Type B pancreatic cell (in vitro differentiated cells): ENCODE results near the gene EEA1. TPM values are rescaled to one million over a fixed set of nuclear protein-coding genes. Genes with fewer than 3 reads are reported as not detected.

Source experiments
- DNase-seq: peaks from one replicate; pipeline ENCODE4 v3.0.0; 2021; ENCODE audit warnings: mixed read lengths; ENCODE audit not compliant: unreplicated experiment; ENCODE audit errors: extremely low spot score
- H3K27ac Mint-ChIP-seq: 2 replicates; pipeline ENCODE4 v1.8.0; 2021; ENCODE audit warnings: mild to moderate bottlenecking, mixed read lengths
- H3K27me3 Mint-ChIP-seq: 2 replicates; pipeline ENCODE4 v1.8.0; 2021; ENCODE audit warnings: mixed read lengths
- H3K36me3 Mint-ChIP-seq: 2 replicates; pipeline ENCODE4 v1.8.0; 2021; ENCODE audit warnings: mixed read lengths
- H3K4me1 Mint-ChIP-seq: one replicate; pipeline ENCODE4 v1.8.0; 2021; ENCODE audit warnings: mixed read lengths; ENCODE audit not compliant: unreplicated experiment
- H3K4me3 Mint-ChIP-seq: 2 replicates; pipeline ENCODE4 v1.8.0; 2021; ENCODE audit warnings: mild to moderate bottlenecking, mixed read lengths
- H3K9me3 Mint-ChIP-seq: 2 replicates; pipeline ENCODE4 v1.8.0; 2021; ENCODE audit warnings: mixed read lengths
- CTCF ChIP-seq: fragments of 200-600 bp; sonication (generic); conservative IDR thresholded peaks from 2 replicates; pipeline ENCODE4 v1.5.0; 2021; ENCODE audit warnings: antibody characterized with exemption, mild to moderate bottlenecking
- total RNA-seq: library from RNA; stranded (reverse); gene quantifications from 2 replicates; pipeline ENCODE4 v1.2.1, GENCODE V29; 2021; ENCODE audit warnings: low replicate concordance

Gene EEA1
- total RNA-seq, 1 donor from 2014 or later: 24.6 TPM

- H3K27ac Mint-ChIP-seq: no peak overlapping the region
- no peak overlapping the region for H3K4me3 Mint-ChIP-seq
Observed at GRCh38 chr12:92938018-92938417, 8.9 kb upstream of the EEA1 start.

GRCh38 chr12:92933606-92934005 is 4.5 kb upstream of the EEA1 start:
- H3K27ac Mint-ChIP-seq: peak overlapping the region; percentile 42
- H3K9me3 Mint-ChIP-seq: peaks cover 6% of the 10 kb centered on the region
- H3K4me3 Mint-ChIP-seq: no peak overlapping the region
- TF ChIP-seq CTCF: no peak
- no peaks in the 10 kb centered on the region for H3K27me3 Mint-ChIP-seq
- peaks cover 14% of the 10 kb centered on the region for H3K4me1 Mint-ChIP-seq
- DNase-seq: no peak
- H3K36me3 Mint-ChIP-seq: no peaks in the 10 kb centered on the region

More at GRCh38 chr12:92938018-92938417, 8.9 kb upstream of the EEA1 start:
- no peak for DNase-seq
- H3K9me3 Mint-ChIP-seq: peaks cover 6% of the 10 kb centered on the region
- H3K36me3 Mint-ChIP-seq: no peaks in the 10 kb centered on the region
- H3K4me1 Mint-ChIP-seq: peaks cover 9% of the 10 kb centered on the region
- no peaks in the 10 kb centered on the region for H3K27me3 Mint-ChIP-seq
- no peak for TF ChIP-seq CTCF

GRCh38 chr12:92930421-92930820 is 1.3 kb upstream of the EEA1 start:
- H3K9me3 Mint-ChIP-seq: peaks cover 6% of the 10 kb centered on the region
- peaks cover 31% of the 10 kb centered on the region for H3K4me1 Mint-ChIP-seq
- peaks cover 4% of the 10 kb centered on the region for H3K36me3 Mint-ChIP-seq
- no peak for TF ChIP-seq CTCF
- no peak for DNase-seq
- H3K4me3 Mint-ChIP-seq: peak overlapping the region; percentile 93
- H3K27me3 Mint-ChIP-seq: no peaks in the 10 kb centered on the region
- H3K27ac Mint-ChIP-seq: peak overlapping the region; percentile 99

- Mint-ChIP-seq H3K27me3 (no peaks in the 10 kb centered on the region), H3K27ac (peak overlapping the region; percentile 99), H3K4me3 (peak overlapping the region; percentile 93), H3K36me3 (peaks cover 4% of the 10 kb centered on the region), H3K4me1 (peaks cover 34% of the 10 kb centered on the region), H3K9me3 (peaks cover 6% of the 10 kb centered on the region)
- no peak for DNase-seq
- no peak for TF ChIP-seq CTCF
Observed at GRCh38 chr12:92929983-92930382, 888 bp upstream of the EEA1 start.

GRCh38 chr12:92928421-92928961 is 604 bp downstream of the EEA1 start:
- Mint-ChIP-seq H3K4me1 (peaks cover 36% of the 10 kb centered on the region), H3K27ac (peak overlapping the region; percentile 99), H3K27me3 (no peaks in the 10 kb centered on the region), H3K36me3 (peaks cover 6% of the 10 kb centered on the region), H3K4me3 (peak overlapping the region; percentile 93), H3K9me3 (peaks cover 3% of the 10 kb centered on the region)
- DNase-seq: peak; percentile 71
- no peak for TF ChIP-seq CTCF
